Neutrophil (primary cell): ENCODE measurements around the gene RFNG.

Experiments used
- H3K27ac ChIP-seq: fragments of 200-600 bp; sonication (generic); 2 replicates; pipeline ENCODE4 v1.5.1; 2016; ENCODE audit warnings: mild to moderate bottlenecking, moderate library complexity
- H3K27me3 ChIP-seq: fragments of 200-600 bp; sonication (generic); 2 replicates; pipeline ENCODE4 v1.6.0; 2016; ENCODE audit warnings: mild to moderate bottlenecking
- H3K36me3 ChIP-seq: fragments of 200-600 bp; sonication (generic); 2 replicates; pipeline ENCODE4 v1.5.1; 2017
- H3K4me1 ChIP-seq, 2 experiments: fragments of 200-600 bp in 1 of 2; sonication (generic) in 1 of 2; 1 replicate in 1 of 2; 2 replicates in 1 of 2; pipeline versions ENCODE4 v1.5.1 to v1.6.1; 2013 to 2016; ENCODE audit warnings: low read depth in 1 of 2, low read length in 1 of 2, mild to moderate bottlenecking in 1 of 2, moderate library complexity in 1 of 2; ENCODE audit not compliant: control insufficient read depth in 1 of 2, insufficient read depth in 1 of 2
- H3K4me3 ChIP-seq, 2 experiments: fragments of 200-600 bp in 1 of 2; sonication (generic) in 1 of 2; 1 replicate in 1 of 2; 2 replicates in 1 of 2; pipeline ENCODE4 v1.5.1; 2013 to 2016; ENCODE audit warnings: low read depth in 1 of 2, low read length in 1 of 2, mild to moderate bottlenecking in 1 of 2, moderate library complexity in 1 of 2
- H3K9me3 ChIP-seq: fragments of 200-600 bp; sonication (generic); 2 replicates; pipeline ENCODE4 v1.5.1; 2016
- TF ChIP-seq, protein P1 (sequence below): fragments of 200-600 bp; sonication (generic); IDR thresholded peaks from 2 replicates; pipeline ENCODE4 v1.5.1; 2016; ENCODE audit warnings: antibody characterized with exemption

The RFNG gene

DNA sequence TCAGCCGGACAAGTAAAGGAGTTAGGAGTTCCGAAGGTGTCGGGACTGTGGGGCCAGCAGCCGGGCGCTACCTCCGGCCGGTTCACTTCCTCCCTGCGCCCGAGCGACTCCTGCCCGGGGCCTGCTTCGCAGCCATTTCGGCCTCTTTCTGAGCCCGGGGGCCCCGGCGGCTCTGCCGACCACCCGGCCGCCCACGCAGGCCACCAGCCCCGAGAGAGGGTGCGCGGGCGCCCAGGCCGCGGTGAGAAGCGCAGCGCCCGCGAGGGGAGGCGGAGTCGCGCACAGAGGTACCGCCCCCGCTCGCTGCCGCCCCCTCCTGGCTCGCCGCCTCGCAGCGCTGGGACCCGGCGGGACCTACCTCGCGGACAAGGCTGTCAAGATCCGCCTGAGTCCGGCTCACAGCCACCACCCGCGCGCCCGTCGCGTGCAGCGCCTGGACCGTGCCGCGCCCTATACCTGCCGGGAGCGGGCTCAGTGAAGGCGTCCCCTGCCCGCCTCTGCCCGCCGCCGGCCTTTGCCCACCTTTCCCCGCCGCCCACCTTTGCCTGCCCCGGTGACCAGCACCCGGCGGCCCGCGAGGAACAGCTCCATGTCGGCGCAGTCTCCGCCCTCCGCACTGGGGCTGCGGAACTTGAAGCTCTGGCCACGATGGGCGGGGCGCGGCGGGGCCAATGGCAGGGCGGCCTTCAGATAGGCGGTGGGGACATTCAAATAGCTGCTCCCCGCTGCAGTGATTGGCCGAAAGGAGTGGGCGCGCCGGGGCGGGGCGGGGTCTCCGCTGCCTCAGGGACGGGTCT, 14.3 kb downstream of the RFNG start, which contains the start of gene DCXR:
Gene DCXR, minus strand, starts transcription at position 606 of the 797 bp plus-strand sequence. Its CDS starts 15 bp downstream, at position 591.
- H3K27me3 ChIP-seq: peaks cover 6% of the 10 kb centered on the region
- peak within 1 kb of the TSS; percentile 67 to 80 for H3K4me3 ChIP-seq
- H3K4me1 ChIP-seq: peaks cover 22 to 30% of the 10 kb centered on the region in 2 experiments
- H3K36me3 ChIP-seq: no peaks in the 10 kb centered on the region
- TF ChIP-seq, protein P1, sequence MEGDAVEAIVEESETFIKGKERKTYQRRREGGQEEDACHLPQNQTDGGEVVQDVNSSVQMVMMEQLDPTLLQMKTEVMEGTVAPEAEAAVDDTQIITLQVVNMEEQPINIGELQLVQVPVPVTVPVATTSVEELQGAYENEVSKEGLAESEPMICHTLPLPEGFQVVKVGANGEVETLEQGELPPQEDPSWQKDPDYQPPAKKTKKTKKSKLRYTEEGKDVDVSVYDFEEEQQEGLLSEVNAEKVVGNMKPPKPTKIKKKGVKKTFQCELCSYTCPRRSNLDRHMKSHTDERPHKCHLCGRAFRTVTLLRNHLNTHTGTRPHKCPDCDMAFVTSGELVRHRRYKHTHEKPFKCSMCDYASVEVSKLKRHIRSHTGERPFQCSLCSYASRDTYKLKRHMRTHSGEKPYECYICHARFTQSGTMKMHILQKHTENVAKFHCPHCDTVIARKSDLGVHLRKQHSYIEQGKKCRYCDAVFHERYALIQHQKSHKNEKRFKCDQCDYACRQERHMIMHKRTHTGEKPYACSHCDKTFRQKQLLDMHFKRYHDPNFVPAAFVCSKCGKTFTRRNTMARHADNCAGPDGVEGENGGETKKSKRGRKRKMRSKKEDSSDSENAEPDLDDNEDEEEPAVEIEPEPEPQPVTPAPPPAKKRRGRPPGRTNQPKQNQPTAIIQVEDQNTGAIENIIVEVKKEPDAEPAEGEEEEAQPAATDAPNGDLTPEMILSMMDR: peak; percentile 78
- no peaks in the 10 kb centered on the region for H3K9me3 ChIP-seq
- H3K27ac ChIP-seq: peak within 1 kb of the TSS; percentile 90

DNA sequence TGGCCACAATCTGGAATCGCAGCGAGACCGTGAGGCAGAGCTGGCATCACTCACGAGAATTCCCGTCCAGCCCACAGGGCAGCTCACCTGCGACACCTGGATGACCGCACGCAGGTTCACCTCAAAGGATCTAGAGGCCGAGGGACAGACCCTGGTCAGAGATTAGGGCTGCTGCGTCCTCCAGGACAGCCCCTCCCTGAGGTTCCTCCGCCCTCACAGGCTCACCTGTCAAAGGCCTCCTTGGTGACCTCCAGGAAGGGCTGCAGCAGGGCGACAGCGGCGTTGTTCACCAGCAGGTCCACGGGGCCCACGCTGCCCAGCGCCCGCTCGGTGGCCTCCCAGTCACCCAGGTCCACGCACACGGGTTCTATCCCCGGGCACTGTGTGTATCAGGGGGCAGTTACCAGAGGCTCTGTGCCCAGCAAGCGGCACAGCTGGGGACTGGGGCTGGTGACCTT, 14.9 kb downstream of the RFNG start:
- Histone ChIP-seq H3K4me1 (peaks cover 25 to 35% of the 10 kb centered on the region in 2 experiments), H3K4me3 (peak overlapping the region; percentile 67 to 80), H3K27me3 (peaks cover 12% of the 10 kb centered on the region), H3K27ac (peak overlapping the region; percentile 90), H3K9me3 (no peaks in the 10 kb centered on the region), H3K36me3 (no peaks in the 10 kb centered on the region)
- TF ChIP-seq, protein P1: no peak

DNA sequence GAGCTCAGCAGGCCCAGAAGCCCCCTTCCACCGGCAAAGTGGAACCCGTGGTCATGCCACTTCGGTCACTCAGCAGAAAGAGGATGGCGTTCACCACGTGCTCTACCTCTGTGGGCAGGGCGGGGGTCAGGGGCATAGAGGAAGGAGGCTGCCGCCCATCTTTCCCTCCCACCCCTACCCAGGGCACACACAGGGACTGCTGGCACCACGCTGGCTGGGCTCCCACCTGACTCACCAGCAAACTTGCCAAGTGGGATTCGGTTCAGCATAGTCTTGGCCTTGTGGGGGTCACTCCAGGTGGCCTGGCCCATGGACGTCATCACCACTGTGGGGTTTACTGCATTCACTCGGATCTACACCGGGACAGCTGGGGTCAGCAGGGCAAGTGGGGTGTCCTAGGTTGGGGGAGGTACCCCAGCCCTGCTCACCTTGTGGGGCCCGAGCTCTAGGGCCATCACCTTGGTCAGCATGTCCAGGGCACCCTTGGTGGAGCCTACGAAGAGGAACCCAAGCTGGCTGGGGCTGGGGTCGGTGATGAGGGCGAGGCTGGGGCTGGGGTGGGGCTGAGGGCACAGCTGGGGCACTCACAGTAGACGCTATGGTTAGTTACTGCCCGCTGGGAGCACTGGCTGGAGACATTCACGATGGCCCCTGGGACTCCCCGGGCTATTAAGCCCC, 15.5 kb downstream of the RFNG start:
- Histone ChIP-seq H3K4me3 (peak overlapping the region; percentile 67 to 80), H3K4me1 (peaks cover 26 to 36% of the 10 kb centered on the region in 2 experiments), H3K27ac (peak overlapping the region; percentile 90), H3K36me3 (no peaks in the 10 kb centered on the region), H3K9me3 (no peaks in the 10 kb centered on the region), H3K27me3 (peaks cover 15% of the 10 kb centered on the region)
- TF ChIP-seq, protein P1: no peak

DNA sequence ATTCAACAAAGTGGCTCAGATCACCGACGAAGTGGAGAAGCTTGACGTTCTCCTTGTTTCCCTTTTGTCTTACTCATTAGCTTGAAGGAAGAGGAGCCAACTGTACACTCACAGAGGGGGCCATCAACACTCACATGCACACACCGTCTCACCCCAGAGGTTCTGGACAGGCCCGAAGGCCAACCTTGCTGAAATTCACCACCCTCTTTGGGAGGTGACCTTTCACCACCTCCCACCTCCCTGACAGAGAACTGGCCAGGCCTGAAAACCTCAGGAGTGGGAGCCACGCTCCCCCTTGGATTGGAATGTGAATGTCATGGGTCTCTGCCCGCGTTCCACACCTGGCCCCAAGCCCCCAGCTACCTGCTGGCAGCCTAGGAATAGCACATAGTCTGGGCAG, 16.1 kb downstream of the RFNG start:
- peaks cover 32 to 43% of the 10 kb centered on the region in 2 experiments for H3K4me1 ChIP-seq
- H3K9me3 ChIP-seq: no peaks in the 10 kb centered on the region
- TF ChIP-seq, protein P1: no peak
- H3K27ac ChIP-seq: no peak overlapping the region
- no peaks in the 10 kb centered on the region for H3K36me3 ChIP-seq
- H3K27me3 ChIP-seq: peaks cover 21% of the 10 kb centered on the region
- no peak overlapping the region for H3K4me3 ChIP-seq

DNA sequence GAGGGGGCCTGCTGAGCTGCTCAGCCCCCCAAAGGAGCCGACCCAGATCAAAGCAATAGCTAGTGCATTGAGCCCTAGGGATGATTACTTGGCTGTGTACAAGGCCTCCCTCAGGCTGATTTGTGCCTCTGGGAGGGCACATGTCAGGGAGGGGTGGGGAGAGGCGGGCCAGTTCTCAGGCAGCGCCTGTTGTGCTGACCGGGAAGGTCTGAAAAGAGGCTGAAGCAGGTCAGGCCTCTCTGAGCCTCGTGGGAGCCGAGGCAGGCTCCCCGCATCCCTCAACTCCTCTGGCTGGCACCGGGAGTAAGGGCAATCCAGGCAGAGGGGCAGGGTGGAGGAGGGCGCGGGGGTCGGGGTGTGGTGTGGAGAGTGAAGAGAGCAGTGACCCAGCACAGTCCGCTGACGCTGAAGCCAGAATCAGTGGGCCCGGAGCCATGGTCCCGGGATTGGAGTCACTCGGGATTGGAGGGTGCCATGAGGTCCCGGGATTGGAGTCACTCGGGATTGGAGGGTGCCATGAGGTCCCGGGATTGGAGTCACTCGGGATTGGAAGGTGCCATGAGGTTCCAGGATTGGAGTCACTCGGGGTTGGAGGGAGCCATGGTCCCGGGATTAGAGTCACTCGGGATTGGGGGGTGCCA, 17.1 kb downstream of the RFNG start:
- H3K27me3 ChIP-seq: peaks cover 24% of the 10 kb centered on the region
- no peaks in the 10 kb centered on the region for H3K9me3 ChIP-seq
- H3K4me3 ChIP-seq: no peak overlapping the region
- peaks cover 41 to 52% of the 10 kb centered on the region in 2 experiments for H3K4me1 ChIP-seq
- no peaks in the 10 kb centered on the region for H3K36me3 ChIP-seq
- H3K27ac ChIP-seq: no peak overlapping the region
- TF ChIP-seq, protein P1: no peak
